GM18526 (cell line): ENCODE measurements around the gene RPL3.
A peak's percentile ranks its signal among the peaks of the same experiment; 100 is the strongest.

ENCODE experiments used
- POLR2A ChIP-seq: IDR thresholded peaks from 3 replicates; pipeline ENCODE4 v1.6.1; 2011; ENCODE audit not compliant: insufficient read length; ENCODE audit errors: extremely low read depth

The RPL3 gene

DNA sequence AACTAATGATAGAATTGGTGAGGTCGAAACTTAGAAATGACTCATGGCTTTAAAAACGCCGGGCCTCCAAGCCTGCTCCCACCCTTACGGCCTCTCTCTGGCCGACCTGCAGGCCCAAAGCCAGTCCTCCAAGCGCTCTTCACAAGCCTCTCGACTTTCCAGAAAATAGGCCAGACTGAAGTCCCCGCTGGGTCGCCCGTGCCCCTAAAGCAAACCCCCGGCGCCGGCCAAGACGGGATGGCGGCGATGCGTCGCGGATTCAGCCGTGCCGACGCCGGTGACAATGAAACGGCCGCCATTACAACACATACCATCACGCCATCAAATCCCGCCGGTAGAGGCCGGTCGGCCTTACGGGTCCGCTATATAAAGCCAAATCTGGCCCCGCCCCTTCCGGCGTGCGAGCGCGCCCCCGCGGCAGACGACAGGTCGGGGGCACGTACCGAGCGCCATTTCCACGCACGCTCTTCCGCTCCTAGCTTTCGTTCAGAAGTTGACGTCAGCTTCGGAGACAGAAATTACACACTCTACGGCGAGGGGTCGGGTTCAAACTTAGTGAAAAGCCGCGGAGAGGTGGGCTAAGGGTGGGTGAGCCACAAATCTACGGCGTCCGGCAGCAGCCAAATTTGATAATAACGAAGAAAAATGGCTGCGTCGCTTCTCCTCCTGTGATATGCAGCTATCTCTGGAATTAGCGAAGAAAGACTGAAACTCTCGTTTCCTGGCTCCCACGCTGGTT lies at the start of gene RPL3:
RPL3 (minus strand) TSS at position 340 of the 739 bp plus-strand sequence; CDS start at position 314, 26 bp downstream.
- TF ChIP-seq POLR2A: peak; percentile 100

DNA sequence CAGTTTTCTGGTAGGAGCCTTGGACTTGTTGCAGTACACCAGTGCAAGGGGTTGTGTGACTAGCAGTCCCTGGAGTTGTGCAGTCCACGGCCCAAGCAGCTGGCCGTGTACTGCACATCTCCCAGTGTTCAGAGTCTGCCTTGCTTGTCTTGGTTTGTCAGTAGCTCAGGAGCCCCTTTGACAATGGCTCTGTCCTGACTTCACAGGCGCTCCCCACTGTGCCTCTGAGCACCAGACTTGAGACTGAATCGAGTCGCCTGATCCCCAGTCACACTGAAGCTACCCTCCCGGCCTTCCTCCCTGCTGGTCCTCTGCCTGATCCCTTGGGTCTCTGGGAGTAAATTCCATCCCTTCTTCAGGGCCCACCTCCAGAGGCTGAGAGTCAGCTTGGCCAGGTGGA lies 49.8 kb upstream of the RPL3 start:
- TF ChIP-seq POLR2A: no peak

DNA sequence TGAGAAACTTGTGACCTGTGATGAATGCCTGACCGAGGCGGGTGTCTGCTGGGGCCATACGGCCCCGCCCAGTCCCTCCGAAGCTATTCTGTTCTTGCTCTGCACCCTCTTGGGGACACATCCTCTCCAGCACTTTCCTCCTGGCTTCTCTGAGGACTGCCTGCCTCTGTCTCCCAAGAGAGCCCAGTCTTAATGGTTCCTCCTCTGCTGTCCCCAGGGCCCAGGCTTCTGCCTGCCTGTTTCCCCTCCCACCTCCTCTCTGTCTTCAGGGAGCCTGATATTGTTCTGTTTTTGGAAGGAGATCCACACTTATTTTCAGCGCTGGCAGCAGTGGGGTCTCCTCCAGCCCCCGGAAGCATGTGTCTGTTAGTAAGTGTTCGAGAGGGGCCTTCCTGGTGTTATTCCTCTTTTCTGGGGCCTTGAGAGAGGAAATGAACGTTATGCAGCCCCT lies 49.1 kb upstream of the RPL3 start:
- TF ChIP-seq POLR2A: no peak

DNA sequence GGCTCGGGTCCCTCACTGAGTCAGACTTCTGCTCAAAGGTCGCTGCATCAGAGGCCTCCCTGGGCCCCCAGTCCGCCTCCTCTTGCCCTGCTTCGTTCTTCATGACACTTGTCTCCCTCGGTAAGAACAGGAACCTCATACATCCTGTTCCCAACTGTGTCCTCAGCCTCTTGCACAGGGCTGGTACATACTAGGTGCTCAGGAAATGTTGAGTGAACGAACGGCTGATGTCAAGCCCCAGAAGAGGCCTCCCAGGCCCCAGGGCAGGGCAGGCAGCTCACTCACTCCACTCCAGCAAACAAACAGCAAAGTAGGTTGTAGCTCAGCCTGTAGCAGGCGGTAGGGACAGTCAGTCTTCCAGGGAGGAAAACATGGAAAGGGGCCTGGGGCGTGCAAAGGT lies 47.6 kb upstream of the RPL3 start:
- TF ChIP-seq POLR2A: no peak

DNA sequence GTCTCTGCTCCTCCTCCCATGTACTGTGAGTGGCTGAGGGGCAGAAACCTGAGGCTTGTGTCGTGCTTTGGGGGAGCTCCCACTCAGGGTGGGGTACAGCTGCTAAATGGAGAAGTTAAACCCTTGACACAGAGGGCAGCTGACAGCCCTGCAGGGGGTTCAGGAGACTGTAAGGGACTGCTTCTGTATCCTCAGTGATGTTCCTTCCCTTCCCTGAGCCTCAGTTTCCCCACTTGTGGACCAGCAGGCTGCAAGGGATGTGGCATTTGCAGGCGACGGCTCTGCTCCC lies 46.0 kb upstream of the RPL3 start:
- no peak for TF ChIP-seq POLR2A

DNA sequence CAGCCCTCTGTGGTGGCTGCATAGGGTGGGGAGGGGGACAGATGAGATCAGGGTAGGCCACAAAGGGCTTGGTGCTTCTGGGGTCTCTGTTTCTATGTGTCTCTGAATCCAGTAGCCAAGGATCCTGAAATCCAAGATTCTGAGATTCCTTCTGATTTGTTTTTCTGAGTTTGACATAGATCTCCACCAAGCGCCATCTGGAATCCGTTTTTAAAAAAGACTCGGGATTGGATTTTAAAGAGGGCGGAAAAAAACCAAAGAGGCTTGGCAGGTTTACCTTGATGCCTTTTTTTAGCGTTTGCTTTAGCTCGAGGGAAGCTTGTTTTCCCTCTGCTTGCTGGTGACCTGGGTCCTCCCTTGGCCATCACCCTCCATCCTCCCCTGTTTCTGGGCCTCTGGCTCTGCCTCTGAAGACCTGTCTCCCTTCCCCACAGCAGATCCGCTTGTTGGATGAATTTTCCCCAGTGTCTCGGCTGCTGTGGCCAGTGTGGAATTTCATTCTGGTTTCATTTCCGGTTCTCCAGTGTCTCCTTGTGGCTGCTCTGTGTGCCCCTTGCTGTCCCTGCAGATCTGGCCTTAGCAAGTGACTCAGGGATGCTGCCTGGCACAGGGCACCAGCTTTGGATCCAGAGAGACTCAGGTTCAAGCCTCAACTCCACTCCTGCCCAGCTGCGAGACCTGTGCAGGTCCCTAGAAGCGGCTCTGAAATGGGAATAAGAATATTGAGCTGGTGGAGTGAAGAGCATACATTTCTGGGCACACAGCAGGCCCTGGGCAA lies 45.5 kb upstream of the RPL3 start:
- TF ChIP-seq POLR2A: no peak

DNA sequence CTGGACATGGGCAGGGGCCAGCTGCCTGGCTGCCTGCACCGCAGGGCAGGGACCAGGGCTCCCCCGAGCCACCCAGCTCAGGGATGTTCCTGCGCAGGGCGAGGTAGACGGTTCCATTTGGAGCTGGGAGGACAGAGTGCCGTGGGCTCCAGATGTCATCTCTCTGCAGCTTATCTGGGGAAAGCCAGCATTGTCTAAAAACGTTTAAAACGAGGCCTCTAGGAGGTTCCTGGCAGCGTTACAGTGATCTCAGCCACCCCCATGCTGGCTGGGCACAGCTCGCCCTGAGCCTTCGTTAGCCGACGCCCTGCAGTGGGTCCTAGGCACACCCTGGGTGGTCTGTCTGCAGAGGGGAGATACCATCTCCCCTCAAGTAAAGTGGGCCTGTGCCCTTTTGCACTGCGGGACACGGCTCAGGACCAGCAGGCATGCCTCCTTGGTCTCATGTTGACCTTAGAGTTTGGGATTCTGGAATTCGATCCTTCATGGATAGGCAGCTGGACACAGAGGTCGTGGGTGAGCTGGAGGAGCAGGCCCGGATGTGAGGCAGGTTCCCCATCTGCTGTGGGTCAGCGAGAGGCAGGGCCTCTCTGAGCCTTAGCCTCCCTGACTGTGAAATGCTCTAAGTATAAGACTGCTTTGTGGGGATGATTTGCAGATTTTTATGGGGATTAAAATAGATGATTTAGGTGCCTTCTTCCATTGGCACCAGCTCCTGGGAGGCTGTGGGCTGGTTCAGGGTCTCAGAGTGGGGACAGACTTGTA lies 44.5 kb upstream of the RPL3 start:
- TF ChIP-seq POLR2A: no peak

DNA sequence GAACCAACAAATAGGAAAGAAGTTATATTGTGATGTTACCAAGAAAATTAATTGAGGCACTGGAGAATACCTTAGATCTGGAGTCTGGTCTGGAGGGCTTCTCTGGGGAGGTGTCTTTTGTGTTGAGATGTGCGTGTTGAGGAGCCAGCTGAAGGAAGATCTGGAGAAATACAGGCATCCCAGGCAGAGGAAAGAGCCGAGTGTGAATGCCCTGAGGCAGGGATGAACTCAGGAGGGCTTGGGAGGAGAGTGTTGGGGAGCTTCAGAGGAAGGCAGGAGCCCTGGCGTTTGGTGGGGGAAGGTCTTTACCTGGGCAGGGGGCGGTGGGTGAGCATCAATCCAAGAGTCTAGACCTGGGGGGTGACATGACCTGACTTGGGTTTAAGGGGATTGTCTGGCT lies 43.5 kb upstream of the RPL3 start:
- no peak for TF ChIP-seq POLR2A

DNA sequence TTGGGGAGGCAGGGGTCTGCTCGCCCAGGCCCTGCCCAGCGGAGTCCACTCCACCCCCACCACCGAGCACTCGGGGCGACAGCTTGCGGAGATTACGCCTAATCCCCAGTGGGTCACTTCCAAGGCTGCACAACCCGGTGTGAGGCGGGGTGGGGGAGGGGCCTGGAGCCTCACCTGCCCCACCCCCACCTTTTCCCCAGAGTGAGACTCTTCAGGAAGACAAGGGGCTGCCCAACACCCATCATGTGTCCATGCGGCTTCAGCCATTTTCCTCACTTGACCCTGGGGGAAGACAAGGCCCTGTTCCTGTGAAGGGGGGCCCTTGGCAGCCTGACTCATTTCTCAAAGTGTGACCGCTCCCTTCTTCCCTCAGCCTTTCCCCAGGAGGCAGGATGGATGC lies 42.8 kb upstream of the RPL3 start:
- TF ChIP-seq POLR2A: no peak

DNA sequence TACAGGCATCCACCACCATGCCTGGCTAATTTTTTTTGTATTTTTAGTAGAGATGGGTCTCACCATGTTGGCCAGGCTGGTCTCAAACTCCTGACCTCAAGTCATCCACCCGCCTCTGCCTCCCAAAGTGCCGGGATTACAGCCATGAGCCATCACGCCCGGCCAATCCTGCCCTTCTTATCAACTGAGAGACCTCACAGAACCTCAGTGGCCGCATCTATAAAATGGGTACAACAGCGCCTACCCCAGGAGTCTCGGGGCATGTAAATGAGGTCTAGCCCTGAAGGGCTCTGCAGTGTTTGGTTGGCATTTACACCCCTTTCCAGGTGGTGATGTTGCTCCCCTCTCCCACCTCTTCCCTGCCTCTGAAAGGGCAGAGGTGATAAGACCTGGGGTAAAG lies 42.1 kb upstream of the RPL3 start:
- no peak for TF ChIP-seq POLR2A

DNA sequence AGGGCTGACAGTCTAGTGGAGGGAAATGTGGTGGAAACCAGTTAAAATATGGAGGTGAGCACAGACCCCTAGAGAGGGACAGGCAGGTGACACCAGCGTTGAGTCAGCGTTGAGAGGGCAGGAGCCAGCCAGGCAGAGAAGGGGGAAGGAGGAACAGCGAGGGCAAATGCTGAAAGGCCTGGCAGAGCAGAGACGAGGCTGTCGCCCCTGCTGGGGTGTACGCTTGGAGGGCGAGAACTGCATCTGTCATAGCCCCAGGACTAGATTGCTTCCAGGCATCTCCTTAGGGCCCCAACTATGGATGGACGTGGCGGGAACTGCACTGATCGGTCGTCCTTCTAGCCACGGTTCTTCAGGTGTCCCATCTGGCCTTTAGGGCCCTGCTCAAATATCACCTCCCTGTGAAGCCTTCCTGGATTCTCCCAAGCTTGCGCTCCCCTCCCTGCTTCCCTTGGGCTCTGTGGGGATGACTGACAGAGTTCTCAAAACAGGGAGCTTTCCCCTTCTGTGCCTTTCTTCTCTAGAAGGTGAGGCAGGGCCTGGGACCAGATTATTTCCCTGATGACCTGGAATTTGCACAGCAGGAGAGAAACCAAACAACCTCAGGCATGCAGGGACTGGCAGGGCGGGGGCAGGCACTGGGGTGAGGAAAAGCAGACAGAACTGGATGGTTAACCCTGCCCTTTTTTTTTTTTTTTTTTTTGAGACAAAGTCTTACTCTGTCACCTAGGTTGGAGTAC lies 41.4 kb upstream of the RPL3 start:
- no peak for TF ChIP-seq POLR2A

DNA sequence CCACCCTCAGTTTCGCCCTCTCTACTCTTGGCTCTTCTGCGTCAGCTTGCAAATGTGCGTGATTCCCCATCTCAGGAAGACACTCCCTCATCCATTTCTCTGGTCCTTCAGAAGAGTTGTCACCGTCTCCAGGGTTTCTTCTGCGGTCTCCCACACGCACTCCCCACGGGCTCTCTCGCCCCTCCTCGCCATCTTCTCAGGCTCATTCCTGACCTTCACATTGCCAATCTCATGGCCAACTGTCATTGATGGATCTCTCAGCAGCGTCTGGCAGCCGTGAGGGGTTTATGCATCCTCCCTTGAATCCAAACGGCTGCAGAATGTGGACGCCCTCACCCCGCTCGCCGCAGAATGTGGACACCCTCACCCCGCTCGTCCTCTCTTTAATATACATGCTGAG lies 40.8 kb upstream of the RPL3 start:
- TF ChIP-seq POLR2A: no peak

DNA sequence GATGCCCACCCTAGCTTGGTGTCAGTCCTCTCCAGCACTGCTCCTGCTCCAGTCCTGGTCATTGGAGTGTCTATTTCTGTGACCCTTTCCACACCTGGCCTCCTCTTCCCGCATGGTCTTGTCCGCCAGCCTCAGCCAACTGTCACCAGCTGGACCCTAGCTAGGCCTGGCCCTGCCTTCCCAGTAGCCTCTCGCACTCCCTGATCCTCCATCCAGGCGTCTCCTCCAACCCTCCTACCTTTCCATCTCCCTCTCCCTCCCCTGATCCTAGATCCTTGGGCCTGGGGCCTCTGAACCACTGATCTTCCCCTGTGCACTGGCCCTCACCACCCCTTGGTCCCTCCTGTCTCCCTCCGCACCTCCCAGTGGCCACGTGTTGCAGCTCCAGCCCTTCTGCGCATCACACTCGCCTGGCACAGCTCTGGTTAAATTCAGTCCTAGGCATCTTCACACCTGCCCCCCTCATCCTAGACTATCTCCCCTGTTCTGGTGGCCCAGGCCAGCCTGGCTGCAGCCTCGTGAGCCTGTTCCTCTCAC lies 40.3 kb upstream of the RPL3 start:
- no peak for TF ChIP-seq POLR2A

DNA sequence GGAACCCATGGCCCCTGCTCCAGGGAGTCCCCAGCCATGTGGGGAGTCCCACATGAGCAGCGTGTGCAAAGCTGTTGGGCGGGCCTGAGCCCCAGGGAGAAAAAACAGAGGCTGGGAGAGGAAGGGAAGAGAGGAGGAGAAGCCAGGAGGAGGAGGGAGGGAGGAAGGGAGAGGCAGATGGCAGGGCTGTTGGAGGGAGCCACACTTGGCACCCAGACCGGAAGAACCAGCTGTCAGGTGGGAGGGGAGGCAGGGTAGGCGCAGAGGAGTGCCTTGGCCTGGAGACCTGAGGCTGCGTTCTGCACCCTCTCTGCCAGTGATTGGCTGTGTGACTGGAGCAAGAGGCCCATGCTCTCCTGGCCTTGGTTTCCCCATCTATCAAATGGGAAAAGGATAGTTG lies 37.0 kb upstream of the RPL3 start:
- TF ChIP-seq POLR2A: no peak

DNA sequence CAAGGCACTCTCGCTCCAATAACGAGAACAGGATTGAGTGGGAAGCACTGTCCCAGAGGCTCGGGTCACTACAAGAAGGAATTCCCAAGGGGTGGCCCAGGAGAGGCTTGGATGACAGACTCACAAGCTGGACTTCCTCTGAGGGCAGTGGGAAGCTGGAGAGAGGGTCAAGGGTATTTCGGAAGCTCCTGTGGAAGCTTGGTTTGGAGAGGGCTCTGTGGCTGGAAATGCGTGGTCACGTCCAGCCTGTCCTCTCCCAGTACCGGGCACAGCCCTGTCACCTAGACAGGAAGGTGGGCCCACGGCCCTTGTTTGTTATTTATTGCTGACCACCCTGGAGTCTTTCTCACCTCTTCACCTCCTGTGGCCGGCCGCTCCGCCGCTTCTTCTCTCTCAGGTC lies 35.7 kb upstream of the RPL3 start:
- no peak for TF ChIP-seq POLR2A
